Vagina (tissue), 2 donors: ENCODE data around the gene MEIG1. TPM values are rescaled to one million over a fixed set of nuclear protein-coding genes. Genes with fewer than 3 reads are reported as not detected.
A peak's percentile ranks its signal among the peaks of the same experiment; 100 is the strongest.
"Not testable (repeated sequence)": the region's sequence is repeated elsewhere in the genome, so short reads cannot be mapped to it uniquely, and the experiment has no call there.

Experiments
- DNase-seq, 2 donors: peaks; one replicate each; pipeline ENCODE4 v3.0.0-alpha.2; 2017; ENCODE audit errors: extremely low spot score in 2 of 2
- H3K27ac ChIP-seq: fragments of 200-600 bp; sonication (generic); one replicate; pipeline ENCODE4 v1.5.1; 2019
- H3K27me3 ChIP-seq: fragments of 200-600 bp; sonication (generic); one replicate; pipeline ENCODE4 v1.5.1; 2019
- H3K36me3 ChIP-seq, 2 donors: fragments of 200-600 bp; sonication (generic); one replicate each; pipeline ENCODE4 v1.5.1; 2017 to 2019
- H3K4me1 ChIP-seq: fragments of 200-600 bp; sonication (generic); one replicate; pipeline ENCODE4 v1.5.1; 2019
- H3K4me3 ChIP-seq, 2 donors: fragments of 200-600 bp; sonication (generic); 1 replicate in 1 of 2; 2 replicates in 1 of 2; pipeline ENCODE4 v1.5.1; 2016 to 2019
- H3K9me3 ChIP-seq: fragments of 200-600 bp; sonication (generic); one replicate; pipeline ENCODE4 v1.5.1; 2019
- CTCF ChIP-seq, 3 experiments: fragments of 450-650 bp in 2 of 3; fragments of 200-600 bp in 1 of 3; sonication (generic) in 1 of 3; IDR thresholded peaks; one replicate each; pipeline ENCODE4 v1.5.1; 2017 to 2019; ENCODE audit warnings: antibody characterized with exemption in 3 of 3, mild to moderate bottlenecking in 2 of 3, moderate library complexity in 2 of 3
- POLR2A ChIP-seq, 2 donors: fragments of 450-650 bp; IDR thresholded peaks; one replicate each; pipeline ENCODE4 v1.6.1; 2017; ENCODE audit warnings: antibody characterized with exemption in 2 of 2, mild to moderate bottlenecking in 2 of 2, moderate library complexity in 2 of 2
- POLR2AphosphoS5 ChIP-seq, 2 donors: sonication (generic); formaldehyde crosslinking; IDR thresholded peaks; one replicate each; pipeline ENCODE4 v1.9.0; 2017; ENCODE audit warnings: antibody characterized with exemption in 2 of 2, mild to moderate bottlenecking in 2 of 2, low read depth in 1 of 2; ENCODE audit not compliant: insufficient read depth in 1 of 2
- intact Hi-C: fragments of 100-400 bp; cut with DNase I; formaldehyde crosslinking; loops from one replicate; pipeline ENCODE4 v1.15.1; 2023
- total RNA-seq: library from RNA; depleted of rRNA; stranded (reverse); fragments of >200 nt; gene quantifications from one replicate; pipeline ENCODE4 v1.2.3, GENCODE V29; 2016

The MEIG1 gene
- total RNA-seq, 1 donor from 2014 or later: not detected

- Histone ChIP-seq H3K36me3 (no peaks in the 10 kb centered on the region), H3K27me3 (no peaks in the 10 kb centered on the region), H3K4me3 (no peak overlapping the region), H3K9me3 (no peaks in the 10 kb centered on the region), H3K27ac (no peak overlapping the region), H3K4me1 (peaks cover 19% of the 10 kb centered on the region)
- no peak for DNase-seq
- intact Hi-C loops: loop anchor here (5.0 to 10.0 kb wide), 2 partner anchors 140 to 677 kb away; partner anchors contain the start of gene RPP38
- TF ChIP-seq CTCF (IDR thresholded peaks at IDR 0.05) (no peak), POLR2AphosphoS5 (IDR thresholded peaks at IDR 0.05; ENCODE audit: insufficient read depth in 1 of 2, low read depth in 1 of 2) (no peak), POLR2A (IDR thresholded peaks at IDR 0.05) (no peak)
These were observed 4.3 kb upstream of the MEIG1 start for GRCh38 chr10:14954934-14955333.

DNA sequence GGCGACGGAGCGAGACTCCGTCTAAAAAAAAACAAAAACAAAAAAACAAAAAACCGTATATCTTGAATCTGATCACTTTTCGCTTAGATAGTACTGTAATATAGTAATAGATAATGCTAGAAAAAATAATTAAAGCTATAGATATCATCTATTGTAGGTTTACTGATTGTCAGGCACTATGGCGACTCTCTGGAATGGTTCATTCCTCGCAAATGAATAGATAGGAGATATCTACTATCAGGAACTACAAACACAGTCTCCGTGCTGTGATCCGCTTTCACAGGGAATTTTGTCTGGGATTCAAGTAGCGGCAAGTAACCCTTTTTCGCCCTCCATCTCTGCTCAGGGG, 342 bp upstream of the MEIG1 start:
- DNase-seq: no peak
- intact Hi-C loops: loop anchor here (10.0 kb wide), 1 partner anchor 136 kb away; the partner anchor contains the start of gene RPP38
- Histone ChIP-seq H3K4me1 (no peaks in the 10 kb centered on the region), H3K27ac (peak overlapping the region; percentile 91), H3K27me3 (no peaks in the 10 kb centered on the region), H3K9me3 (no peaks in the 10 kb centered on the region), H3K36me3 (no peaks in the 10 kb centered on the region), H3K4me3 (peak overlapping the region; percentile 65 to 76)
- TF ChIP-seq POLR2AphosphoS5 (IDR thresholded peaks at IDR 0.05; ENCODE audit: insufficient read depth in 1 of 2, low read depth in 1 of 2) (no peak), CTCF (IDR thresholded peaks at IDR 0.05) (no peak), POLR2A (IDR thresholded peaks at IDR 0.05) (no peak)

DNA sequence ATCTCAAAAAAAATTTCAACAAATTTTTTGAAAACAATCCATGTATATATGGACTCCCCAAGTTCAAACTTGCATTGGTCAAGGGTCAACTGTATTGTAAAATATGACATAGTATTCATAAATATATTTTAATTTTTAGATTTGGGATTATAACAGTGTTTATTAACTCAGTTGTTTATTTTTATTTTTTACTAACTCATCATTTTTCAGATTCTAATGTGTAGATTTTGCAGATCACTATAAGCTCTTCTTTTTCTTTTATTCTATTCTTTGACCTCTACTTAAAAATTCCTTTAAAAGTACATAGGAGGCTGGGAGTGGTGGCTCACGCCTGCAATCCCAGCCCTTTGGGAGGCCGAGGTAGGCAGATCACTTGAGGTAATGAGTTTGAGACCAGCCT, 8.7 kb downstream of the MEIG1 start:
- intact Hi-C loops: no loop called here
- Histone ChIP-seq H3K4me3 (no peak overlapping the region), H3K36me3 (no peaks in the 10 kb centered on the region), H3K4me1 (no peaks in the 10 kb centered on the region), H3K27me3 (no peaks in the 10 kb centered on the region), H3K9me3 (no peaks in the 10 kb centered on the region), H3K27ac (no peak overlapping the region)
- TF ChIP-seq POLR2AphosphoS5 (IDR thresholded peaks at IDR 0.05; ENCODE audit: insufficient read depth in 1 of 2, low read depth in 1 of 2) (no peak), CTCF (IDR thresholded peaks at IDR 0.05) (no peak), POLR2A (IDR thresholded peaks at IDR 0.05) (no peak)
- no peak for DNase-seq

DNA sequence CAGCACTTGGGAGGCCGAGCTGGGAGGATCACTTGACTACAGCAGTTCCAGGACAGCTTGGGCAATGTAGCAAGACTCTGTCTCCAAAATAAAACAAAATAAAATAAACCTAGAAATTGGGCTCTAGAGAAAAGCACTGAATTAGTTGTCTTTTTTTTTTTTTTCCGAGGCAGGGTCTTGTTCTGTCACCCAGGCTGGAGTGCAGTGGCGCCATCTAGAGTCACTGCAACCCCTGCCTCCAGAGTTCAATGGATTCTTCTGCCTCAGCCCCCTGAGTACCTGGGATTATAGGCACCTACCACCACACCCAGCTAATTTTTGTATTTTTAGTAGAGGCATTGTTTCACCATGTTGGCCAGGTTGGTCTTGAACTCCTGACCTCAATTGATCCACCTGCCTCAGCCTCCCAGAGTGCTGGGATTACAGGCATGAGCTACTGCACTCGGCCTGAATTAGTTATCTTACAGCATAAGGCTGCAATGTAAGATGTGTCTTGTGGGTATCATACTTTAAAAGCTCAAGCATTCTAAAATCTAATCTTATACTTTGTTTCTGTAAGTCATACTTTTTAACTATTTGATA, 12.8 kb downstream of the MEIG1 start:
- no peak overlapping the region for H3K27ac ChIP-seq
- TF ChIP-seq CTCF (IDR thresholded peaks at IDR 0.05) (no peak), POLR2A (IDR thresholded peaks at IDR 0.05) (no peak), POLR2AphosphoS5 (IDR thresholded peaks at IDR 0.05; ENCODE audit: insufficient read depth in 1 of 2, low read depth in 1 of 2) (no peak)
- intact Hi-C loops: no loop called here
- H3K4me1 ChIP-seq: no peaks in the 10 kb centered on the region
- no peak overlapping the region for H3K4me3 ChIP-seq
- H3K27me3 ChIP-seq: no peaks in the 10 kb centered on the region
- no peak for DNase-seq
- no peaks in the 10 kb centered on the region for H3K9me3 ChIP-seq
- H3K36me3 ChIP-seq: no peaks in the 10 kb centered on the region

DNA sequence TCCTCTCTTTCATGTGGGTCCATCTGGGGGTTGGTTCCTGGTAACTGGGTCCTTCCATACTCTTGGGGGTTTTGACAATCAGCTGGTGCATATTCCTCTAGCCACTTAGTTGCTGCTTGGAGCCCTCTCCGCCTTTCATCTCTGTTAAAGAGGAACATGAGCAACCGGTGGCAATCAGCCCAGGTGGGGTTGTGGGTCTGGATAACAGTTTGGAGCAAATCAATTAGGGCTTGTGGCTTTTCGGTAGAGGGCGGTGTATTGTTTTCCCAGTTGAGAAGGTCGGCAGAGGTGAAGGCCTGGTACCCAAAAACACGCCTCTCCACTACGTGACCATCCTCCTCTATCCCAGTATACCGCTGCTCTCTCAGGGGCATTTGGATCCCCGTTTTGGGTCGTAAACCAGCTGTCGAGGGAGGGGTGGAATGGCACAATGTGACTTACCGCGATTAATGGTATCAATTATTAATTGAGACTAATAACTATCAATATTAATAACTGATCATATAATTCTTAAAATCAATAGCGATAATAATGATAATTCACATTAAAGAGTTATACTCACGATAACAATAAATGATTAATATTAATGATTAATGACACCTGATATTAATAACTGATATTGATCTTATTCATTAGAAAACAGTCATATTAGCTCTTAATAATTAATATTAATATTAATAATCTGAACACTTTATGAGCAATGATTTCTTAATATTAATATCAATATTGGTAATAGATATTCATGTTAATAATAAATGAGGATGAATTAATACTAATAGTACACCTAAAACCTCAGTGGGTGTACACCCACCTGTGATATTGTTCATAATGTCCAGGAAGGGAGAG, 15.2 kb downstream of the MEIG1 start:
- H3K27me3 ChIP-seq, H3K36me3 ChIP-seq, H3K9me3 ChIP-seq, H3K4me1 ChIP-seq, H3K4me3 ChIP-seq, H3K27ac ChIP-seq, intact Hi-C loops, DNase-seq: not testable (repeated sequence)
